HepG2 (cell line): Measurements from ENCODE around the gene MEGF11. TPM values are rescaled to one million over a fixed set of nuclear protein-coding genes. Genes with fewer than 3 reads are reported as not detected.

Experiments
- ATAC-seq: fragments of 200-7000 bp; cut with Tn5 transposase; 3 replicates; pipeline ENCODE4 v1.9.1; 2020; ENCODE audit warnings: mild to moderate bottlenecking, moderate library complexity
- BruUV-seq: library from RNA; stranded (reverse); fragments of 400-500 nt; replicated peaks from 2 replicates; lab custom pipeline; 2021; lab: Mats Ljungman, UMichigan
- CTCF ChIA-PET: fragments of 300-600 bp; formaldehyde crosslinking; extraction: SDS; loops from one replicate; lab custom pipeline; 2021; ENCODE audit warnings: low total read pairs, inconsistent platforms, low intra/inter-chr PET ratio; lab: Yijun Ruan, JAX
- POLR2A ChIA-PET: fragments of 350-600 bp; sonication (Branson Sonifier 250); formaldehyde crosslinking; loops from one replicate; lab custom pipeline; 2020; ENCODE audit warnings: antibody characterized with exemption, inconsistent platforms; lab: Yijun Ruan, JAX
- DNase-seq: peaks from one replicate; pipeline ENCODE4 v3.0.0-alpha.2; 2015; ENCODE audit warnings: low spot score
- FAIRE-seq: peaks from 3 replicates; lab custom pipeline; 2011; peaks lifted over from hg19 to GRCh38; lab: Jason Lieb, UNC
- H2AFZ ChIP-seq: one replicate; pipeline ENCODE4 v1.6.1; 2011; ENCODE audit warnings: low read length, inconsistent platforms
- H3K27ac ChIP-seq: fragments of 300-600 bp; 3 replicates; pipeline ENCODE4 v1.8.0; 2011; ENCODE audit warnings: mixed run types, mild to moderate bottlenecking, mixed read lengths, low read length, inconsistent platforms; ENCODE audit not compliant: insufficient read depth; ENCODE audit errors: extremely low read length
- H3K27me3 ChIP-seq, 2 experiments: fragments of 200-600 bp in 1 of 2; 2 replicates in 1 of 2; 3 replicates in 1 of 2; pipeline versions ENCODE4 v1.6.0 to v1.8.0; 2011; ENCODE audit warnings: low read length in 2 of 2, mild to moderate bottlenecking in 2 of 2, moderate library complexity in 2 of 2, inconsistent platforms in 1 of 2; ENCODE audit not compliant: insufficient read depth in 2 of 2, control insufficient read depth in 1 of 2
- H3K36me3 ChIP-seq, 2 experiments: fragments of 200-600 bp in 1 of 2; replicated peaks in 1 of 2; 2 replicates in 1 of 2; 3 replicates in 1 of 2; pipeline versions ENCODE4 v1.5.1 to v1.8.0; 2011; ENCODE audit warnings: low read length in 2 of 2, inconsistent platforms in 1 of 2; ENCODE audit not compliant: insufficient read depth in 2 of 2, control insufficient read depth in 1 of 2
- H3K4me1 ChIP-seq: 2 replicates; pipeline ENCODE4 v1.5.1; 2012; ENCODE audit warnings: low read length, inconsistent platforms; ENCODE audit not compliant: insufficient read depth
- H3K4me2 ChIP-seq: 2 replicates; pipeline ENCODE4 v1.6.0; 2011; ENCODE audit warnings: low read depth, low read length, inconsistent platforms
- H3K4me3 ChIP-seq, 3 experiments: fragments of 200-600 bp in 1 of 3; sonication (generic), shearing (Covaris generic) in 1 of 3; replicated peaks in 1 of 3; 2 replicates each; pipeline ENCODE4 v1.5.1; 2011 to 2016; ENCODE audit warnings: low read length in 3 of 3, inconsistent platforms in 2 of 3, low read depth in 2 of 3, mild to moderate bottlenecking in 2 of 3, control low read depth in 1 of 3, mixed read lengths in 1 of 3; ENCODE audit not compliant: insufficient read depth in 1 of 3
- H3K79me2 ChIP-seq: one replicate; pipeline ENCODE4 v1.6.1; 2011; ENCODE audit warnings: low read length, inconsistent platforms; ENCODE audit not compliant: insufficient read depth
- H3K9ac ChIP-seq: 2 replicates; pipeline ENCODE4 v1.6.0; 2011; ENCODE audit warnings: mild to moderate bottlenecking, low read depth, low read length, inconsistent platforms; ENCODE audit not compliant: insufficient read depth
- H3K9me3 ChIP-seq: 2 replicates; pipeline ENCODE4 v1.5.1; 2012; ENCODE audit warnings: mild to moderate bottlenecking, low read length
- H4K20me1 ChIP-seq: 2 replicates; pipeline ENCODE4 v1.6.0; 2011; ENCODE audit warnings: inconsistent platforms, mild to moderate bottlenecking, low read length, moderate library complexity; ENCODE audit not compliant: insufficient read depth
- DNMT1 ChIP-seq: sonication (generic); formaldehyde crosslinking; IDR thresholded peaks from 2 replicates; pipeline ENCODE4 v1.5.1; 2020; ENCODE audit warnings: mild to moderate bottlenecking, missing genetic modification reagents
- FOSL2 ChIP-seq: sonication (generic); formaldehyde crosslinking; IDR thresholded peaks from 2 replicates; pipeline ENCODE4 v1.4.0; 2020; ENCODE audit warnings: missing genetic modification reagents
- FOXA3 ChIP-seq: IDR thresholded peaks from 2 replicates; pipeline ENCODE4 v1.6.1; 2016; ENCODE audit warnings: missing genetic modification reagents, missing compliant biosample characterization
- GATAD2A ChIP-seq: IDR thresholded peaks from 2 replicates; pipeline ENCODE4 v1.6.1; 2016
- GFI1 ChIP-seq: sonication (generic); formaldehyde crosslinking; IDR thresholded peaks from 2 replicates; pipeline ENCODE4 v1.5.0; 2020; ENCODE audit warnings: missing genetic modification reagents, mild to moderate bottlenecking, borderline replicate concordance
- HES4 ChIP-seq: sonication (generic); formaldehyde crosslinking; IDR thresholded peaks from 2 replicates; pipeline ENCODE4 v1.9.0; 2021; ENCODE audit warnings: mild to moderate bottlenecking, missing genetic modification reagents, borderline replicate concordance
- HMG20B ChIP-seq: conservative IDR thresholded peaks from 2 replicates; pipeline ENCODE4 v1.6.1; 2016; ENCODE audit warnings: missing genetic modification reagents, missing compliant biosample characterization
- HNF4A ChIP-seq: sonication (generic); formaldehyde crosslinking; IDR thresholded peaks from 2 replicates; pipeline ENCODE4 v1.4.0; 2020; ENCODE audit warnings: missing genetic modification reagents
- KDM2A ChIP-seq: sonication (generic); formaldehyde crosslinking; IDR thresholded peaks from 2 replicates; pipeline ENCODE4 v1.4.0; 2020; ENCODE audit warnings: low read depth, missing genetic modification reagents, borderline replicate concordance
- NBN ChIP-seq: fragments of 450-650 bp; conservative IDR thresholded peaks from 2 replicates; pipeline ENCODE4 v1.6.1; 2017
- PLRG1 ChIP-seq: fragments of 450-650 bp; conservative IDR thresholded peaks from 2 replicates; pipeline ENCODE4 v1.6.1; 2016
- RAD21 ChIP-seq: fragments of 450-650 bp; formaldehyde crosslinking; IDR thresholded peaks from 2 replicates; pipeline ENCODE4 v1.5.0; 2020; ENCODE audit warnings: mild to moderate bottlenecking
- SIN3A ChIP-seq: IDR thresholded peaks from 2 replicates; pipeline ENCODE4 v1.6.1; 2011; ENCODE audit warnings: low read depth, mild to moderate bottlenecking, control low read depth, low read length, borderline replicate concordance
- SP2 ChIP-seq: sonication (generic); formaldehyde crosslinking; IDR thresholded peaks from 2 replicates; pipeline ENCODE4 v1.5.1; 2020; ENCODE audit warnings: mild to moderate bottlenecking, missing genetic modification reagents
- TOPORS ChIP-seq: sonication (generic); formaldehyde crosslinking; IDR thresholded peaks from 2 replicates; pipeline ENCODE4 v1.8.0; 2023; ENCODE audit warnings: mild to moderate bottlenecking, missing genetic modification reagents
- U2AF1 ChIP-seq: fragments of 200-400 bp; formaldehyde crosslinking; optimal IDR thresholded peaks from 2 replicates; pipeline ENCODE3; 2017; ENCODE audit warnings: mild to moderate bottlenecking, low read depth, low read length
- ZNF317 ChIP-seq: sonication (generic); formaldehyde crosslinking; IDR thresholded peaks from 2 replicates; pipeline ENCODE4 v1.5.0; 2020; ENCODE audit warnings: mild to moderate bottlenecking, missing genetic modification reagents
- ZNF563 ChIP-seq: sonication (generic); formaldehyde crosslinking; IDR thresholded peaks from 2 replicates; pipeline ENCODE4 v1.8.0; 2022; ENCODE audit warnings: mild to moderate bottlenecking, moderate library complexity, missing genetic modification reagents
- ZNF878 ChIP-seq: sonication (generic); formaldehyde crosslinking; IDR thresholded peaks from 2 replicates; pipeline ENCODE4 v1.8.1; 2023; ENCODE audit warnings: mild to moderate bottlenecking, missing genetic modification reagents, moderate library complexity
- WGBS: methylation state at CpG from one replicate; pipeline ENCODE4 v1.1.6; 2017; ENCODE audit warnings: low lambda C conversion rate; 5-methylcytosine and 5-hydroxymethylcytosine counted together
- in situ Hi-C: cut with HindIII; loops from 2 replicates; pipeline ENCODE4 v1.10.0; 2017; ENCODE audit warnings: low pct_unique_long_range_greater_than_20kb; ENCODE audit not compliant: extremely low pct_ligation_motif_present
- intact Hi-C: fragments of 100-400 bp; cut with micrococcal nuclease; formaldehyde crosslinking; loops from one replicate; pipeline ENCODE4 v1.10.0; 2022; ENCODE audit not compliant: unreplicated experiment
- polyA plus RNA-seq, 8 experiments: library from polyadenylated mRNA; depleted of rRNA in 3 of 8; stranded (reverse) in 7 of 8; unstranded in 1 of 8; fragments of >200 nt; fragmentation: Illumina TruSeq in 4 of 8; extraction: Trizol in 4 of 8; gene quantifications; 2 replicates each; pipeline versions ENCODE4 v1.2.1 to v1.2.3, GENCODE V29; 2011 to 2016; ENCODE audit warnings: low read depth in 4 of 8, missing spikeins in 1 of 8, mixed read lengths in 1 of 8; ENCODE audit not compliant: insufficient read depth in 1 of 8
- total RNA-seq, 5 experiments: library from RNA; depleted of rRNA; stranded (reverse); fragments of >200 nt; fragmentation: Illumina TruSeq; extraction: Trizol; gene quantifications; 2 replicates each; pipeline ENCODE4 v1.2.3, GENCODE V29; 2016; ENCODE audit warnings: low read depth in 1 of 5
- TF ChIP-seq, protein P1 (sequence below): sonication (generic); formaldehyde crosslinking; IDR thresholded peaks from 2 replicates; pipeline ENCODE4 v1.5.0; 2020; ENCODE audit warnings: missing genetic modification reagents, mild to moderate bottlenecking, borderline replicate concordance
- TF ChIP-seq, protein P2 (sequence below): sonication (generic); formaldehyde crosslinking; IDR thresholded peaks from 2 replicates; pipeline ENCODE4 v1.5.1; 2020; ENCODE audit warnings: mild to moderate bottlenecking, missing genetic modification reagents, moderate library complexity

MEGF11 gene
- total and polyA plus RNA-seq, 2 of the 13 experiments (the other 11 are each of a cell fraction or from before 2014, with no cell fraction given), result not detected

DNA sequence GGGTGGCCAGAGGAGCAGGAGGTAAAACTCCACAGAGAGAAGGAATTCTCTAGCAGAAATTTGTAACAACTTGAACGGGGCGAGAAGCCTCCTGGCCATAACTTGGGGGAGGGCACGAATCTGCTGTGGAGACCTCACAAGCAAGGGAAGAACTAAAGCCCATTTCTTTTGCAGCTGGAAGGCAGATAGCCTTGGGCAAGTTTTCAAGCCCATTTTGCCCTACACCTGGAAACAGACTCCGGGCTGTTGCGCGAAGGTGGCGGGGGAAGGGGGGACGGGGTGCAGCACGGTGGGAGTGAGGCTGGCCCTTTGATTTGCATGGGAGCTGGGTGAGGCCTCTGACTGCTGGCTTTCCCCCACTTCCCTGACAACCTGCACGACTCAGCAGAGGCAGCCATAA is 168.8 kb downstream of the MEGF11 start (continued):
- TF ChIP-seq, protein P1, sequence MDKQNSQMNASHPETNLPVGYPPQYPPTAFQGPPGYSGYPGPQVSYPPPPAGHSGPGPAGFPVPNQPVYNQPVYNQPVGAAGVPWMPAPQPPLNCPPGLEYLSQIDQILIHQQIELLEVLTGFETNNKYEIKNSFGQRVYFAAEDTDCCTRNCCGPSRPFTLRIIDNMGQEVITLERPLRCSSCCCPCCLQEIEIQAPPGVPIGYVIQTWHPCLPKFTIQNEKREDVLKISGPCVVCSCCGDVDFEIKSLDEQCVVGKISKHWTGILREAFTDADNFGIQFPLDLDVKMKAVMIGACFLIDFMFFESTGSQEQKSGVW, result no peak
- TF ChIP-seq PLRG1 (no peak), TOPORS (CRISPR knock-in tag) (no peak), HES4 (no peak), DNMT1 (CRISPR knock-in tag) (no peak)

DNA sequence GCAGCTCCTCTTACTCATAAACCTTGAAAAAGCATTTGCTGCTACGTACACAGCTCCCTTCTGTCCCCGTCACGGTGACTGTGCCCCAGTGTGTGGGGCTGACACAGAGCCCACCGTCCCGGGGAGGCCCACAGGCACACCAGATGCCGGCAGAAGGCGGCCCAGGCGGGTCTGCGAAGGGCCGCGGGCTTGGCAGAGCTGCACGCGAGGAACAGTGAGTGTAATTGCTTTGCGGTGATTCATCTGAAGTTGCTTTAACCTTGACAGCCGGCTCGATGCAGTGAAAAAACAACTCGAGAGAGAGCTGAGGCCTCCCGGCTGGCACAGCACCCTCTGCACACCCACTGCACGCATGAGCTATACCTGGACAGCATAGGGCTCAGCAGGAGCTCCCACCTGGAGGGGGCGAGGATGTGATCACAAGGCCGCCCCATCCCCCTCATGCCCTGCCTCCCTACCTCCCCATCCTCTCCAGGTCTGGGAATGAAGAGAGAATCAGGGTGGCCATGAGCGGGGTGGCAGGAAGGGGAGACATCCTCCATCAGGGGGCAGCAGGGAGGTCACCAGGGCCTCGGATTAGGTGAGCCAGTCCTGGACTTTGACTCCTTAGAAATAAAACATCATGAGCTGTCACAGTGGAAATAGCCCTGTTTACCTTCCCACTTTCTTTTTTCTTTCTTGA is 172.7 kb downstream of the MEGF11 start:
- peaks cover 0 to 24% of the 10 kb centered on the region in 2 experiments; a peak in 4 of 5 replicates for H3K27me3 ChIP-seq
- POLR2A ChIA-PET, result no interaction called here
- CTCF ChIA-PET, result no interaction called here
- in situ Hi-C loops (no loop called here), intact Hi-C loops (loop anchor here (5.0 to 10.0 kb wide), 2 partner anchors 166 to 186 kb away; no protein-coding TSS in a partner anchor)
- peaks cover 14% of the 10 kb centered on the region for H3K4me1 ChIP-seq
- H2AFZ ChIP-seq, result no peak overlapping the region
- FAIRE-seq (peak; percentile 93), DNase-seq (peak; percentile 72), ATAC-seq (peak; percentile 91)
- peak overlapping the region; percentile 40 for H3K4me2 ChIP-seq
- no peak overlapping the region for H3K9ac ChIP-seq
- H3K9me3 ChIP-seq, result no peaks in the 10 kb centered on the region
- no peak overlapping the region for H3K27ac ChIP-seq
- 0% methylated on average over 1 of the region's 23 CpGs for WGBS
- no peaks in the 10 kb centered on the region for H3K36me3 ChIP-seq
- no TSS peak for BruUV-seq
- H4K20me1 ChIP-seq, result no peaks in the 10 kb centered on the region
- H3K4me3 ChIP-seq, result no peak overlapping the region; a peak in 1 of 6 replicates
- no peaks in the 10 kb centered on the region for H3K79me2 ChIP-seq
- TF ChIP-seq GATAD2A (CRISPR knock-in tag) (peak; percentile 35; the same call in 1 of the 2 replicates), SIN3A (no peak), NBN (no peak), GFI1 (CRISPR knock-in tag) (0 out of 2 replicates have a peak, but pooled peaks have one; percentile 31), RAD21 (peak; percentile 55), HMG20B (CRISPR knock-in tag) (peak; percentile 98), ZNF563 (CRISPR knock-in tag) (peak; percentile 50; the same call in 1 of the 2 replicates), ZNF317 (0 out of 2 replicates have a peak, but pooled peaks have one; percentile 42), KDM2A (peak; percentile 20; the same call in 1 of the 2 replicates), HNF4A (peak; percentile 79), FOSL2 (CRISPR knock-in tag) (peak; percentile 66), ZNF878 (no peak), SP2 (CRISPR knock-in tag) (no peak), FOXA3 (CRISPR knock-in tag) (peak; percentile 66), U2AF1 (no peak)
- TF ChIP-seq, protein P2, sequence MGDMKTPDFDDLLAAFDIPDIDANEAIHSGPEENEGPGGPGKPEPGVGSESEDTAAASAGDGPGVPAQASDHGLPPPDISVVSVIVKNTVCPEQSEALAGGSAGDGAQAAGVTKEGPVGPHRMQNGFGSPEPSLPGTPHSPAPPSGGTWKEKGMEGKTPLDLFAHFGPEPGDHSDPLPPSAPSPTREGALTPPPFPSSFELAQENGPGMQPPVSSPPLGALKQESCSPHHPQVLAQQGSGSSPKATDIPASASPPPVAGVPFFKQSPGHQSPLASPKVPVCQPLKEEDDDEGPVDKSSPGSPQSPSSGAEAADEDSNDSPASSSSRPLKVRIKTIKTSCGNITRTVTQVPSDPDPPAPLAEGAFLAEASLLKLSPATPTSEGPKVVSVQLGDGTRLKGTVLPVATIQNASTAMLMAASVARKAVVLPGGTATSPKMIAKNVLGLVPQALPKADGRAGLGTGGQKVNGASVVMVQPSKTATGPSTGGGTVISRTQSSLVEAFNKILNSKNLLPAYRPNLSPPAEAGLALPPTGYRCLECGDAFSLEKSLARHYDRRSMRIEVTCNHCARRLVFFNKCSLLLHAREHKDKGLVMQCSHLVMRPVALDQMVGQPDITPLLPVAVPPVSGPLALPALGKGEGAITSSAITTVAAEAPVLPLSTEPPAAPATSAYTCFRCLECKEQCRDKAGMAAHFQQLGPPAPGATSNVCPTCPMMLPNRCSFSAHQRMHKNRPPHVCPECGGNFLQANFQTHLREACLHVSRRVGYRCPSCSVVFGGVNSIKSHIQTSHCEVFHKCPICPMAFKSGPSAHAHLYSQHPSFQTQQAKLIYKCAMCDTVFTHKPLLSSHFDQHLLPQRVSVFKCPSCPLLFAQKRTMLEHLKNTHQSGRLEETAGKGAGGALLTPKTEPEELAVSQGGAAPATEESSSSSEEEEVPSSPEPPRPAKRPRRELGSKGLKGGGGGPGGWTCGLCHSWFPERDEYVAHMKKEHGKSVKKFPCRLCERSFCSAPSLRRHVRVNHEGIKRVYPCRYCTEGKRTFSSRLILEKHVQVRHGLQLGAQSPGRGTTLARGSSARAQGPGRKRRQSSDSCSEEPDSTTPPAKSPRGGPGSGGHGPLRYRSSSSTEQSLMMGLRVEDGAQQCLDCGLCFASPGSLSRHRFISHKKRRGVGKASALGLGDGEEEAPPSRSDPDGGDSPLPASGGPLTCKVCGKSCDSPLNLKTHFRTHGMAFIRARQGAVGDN, result peak; percentile 43; the same call in 1 of the 2 replicates
